Erythroblast (primary cell): ENCODE data around the gene S100A1.

Experiments
- DNase-seq, 2 experiments: peaks; one replicate each; lab custom pipeline; 2025; lab: John Stamatoyannopoulos, UW
- GATA1 ChIP-seq: IDR thresholded peaks from 2 replicates; pipeline ENCODE4 v1.6.1; 2011; ENCODE audit warnings: low read depth, mild to moderate bottlenecking, control low read depth, low read length, moderate library complexity
- POLR2A ChIP-seq: IDR thresholded peaks from 2 replicates; pipeline ENCODE4 v1.6.1; 2011; ENCODE audit warnings: mild to moderate bottlenecking, low read length

S100A1 gene

DNA sequence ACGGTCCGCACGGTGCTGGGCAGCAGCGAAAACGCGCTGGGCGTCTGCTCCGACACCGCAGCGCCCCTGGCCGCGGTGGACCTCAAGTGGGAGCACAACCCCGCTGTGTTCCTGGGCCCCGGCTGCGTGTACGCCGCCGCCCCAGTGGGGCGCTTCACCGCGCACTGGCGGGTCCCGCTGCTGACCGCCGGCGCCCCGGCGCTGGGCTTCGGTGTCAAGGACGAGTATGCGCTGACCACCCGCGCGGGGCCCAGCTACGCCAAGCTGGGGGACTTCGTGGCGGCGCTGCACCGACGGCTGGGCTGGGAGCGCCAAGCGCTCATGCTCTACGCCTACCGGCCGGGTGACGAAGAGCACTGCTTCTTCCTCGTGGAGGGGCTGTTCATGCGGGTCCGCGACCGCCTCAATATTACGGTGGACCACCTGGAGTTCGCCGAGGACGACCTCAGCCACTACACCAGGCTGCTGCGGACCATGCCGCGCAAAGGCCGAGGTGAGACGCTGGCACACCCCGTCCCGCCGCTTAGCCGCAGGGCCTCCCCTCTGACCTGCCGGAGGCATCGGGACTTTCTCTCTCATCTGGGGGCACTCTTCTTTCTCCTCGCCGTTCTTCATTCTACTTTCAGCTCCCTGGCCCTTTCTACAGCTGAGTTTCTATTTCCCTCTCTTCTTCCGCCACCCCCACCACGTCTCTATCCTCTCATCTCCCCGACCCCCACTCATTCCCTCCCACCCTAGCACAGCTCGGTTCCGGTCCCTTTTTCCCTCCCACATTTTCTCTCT, 51.3 kb downstream of the S100A1 start:
- TF ChIP-seq GATA1 (no peak), POLR2A (no peak)
- DNase-seq: peak; percentile 51 to 61

DNA sequence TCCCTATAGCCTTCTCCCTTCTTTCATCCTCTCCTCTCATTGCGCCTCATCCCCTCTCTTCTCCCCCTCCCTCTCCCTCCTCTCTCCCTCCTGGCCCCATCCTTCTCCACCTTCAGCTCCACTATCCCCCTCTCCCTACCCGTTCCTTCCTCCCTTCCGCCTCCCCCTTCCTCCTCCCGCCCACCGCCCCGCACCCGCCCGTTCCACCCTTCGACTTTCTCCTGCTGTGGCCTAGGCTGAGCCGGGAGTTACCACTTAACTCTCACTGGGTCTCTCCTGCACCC, 51.8 kb downstream of the S100A1 start:
- DNase-seq: no peak
- TF ChIP-seq POLR2A (no peak), GATA1 (no peak)
